Measurements from ENCODE around the gene AQP11. TPM values are rescaled to one million over a fixed set of nuclear protein-coding genes. Genes with fewer than 3 reads are reported as not detected.
"Not testable (repeated sequence)": the region's sequence is repeated elsewhere in the genome, so short reads cannot be mapped to it uniquely, and the experiment has no call there.

The AQP11 gene
- 0.78 TPM for total RNA-seq
- long read RNA-seq, partial matches to known transcripts, result 0 of 2 reads
- long read RNA-seq, other reads (novel, unspliced or antisense), result 0 of 2 reads

GRCh38 chr11:77589521-77590193 is at the start of gene AQP11:
TSS of gene AQP11 (plus strand) at chr11:77589953. CDS start at chr11:77589993, 40 bp downstream.
- DNase-seq (ENCODE audit: missing footprints) (peak; percentile 93), ATAC-seq (peak; percentile 97)
- intact Hi-C loops (cut with DNase I), result no loop called here

DNA sequence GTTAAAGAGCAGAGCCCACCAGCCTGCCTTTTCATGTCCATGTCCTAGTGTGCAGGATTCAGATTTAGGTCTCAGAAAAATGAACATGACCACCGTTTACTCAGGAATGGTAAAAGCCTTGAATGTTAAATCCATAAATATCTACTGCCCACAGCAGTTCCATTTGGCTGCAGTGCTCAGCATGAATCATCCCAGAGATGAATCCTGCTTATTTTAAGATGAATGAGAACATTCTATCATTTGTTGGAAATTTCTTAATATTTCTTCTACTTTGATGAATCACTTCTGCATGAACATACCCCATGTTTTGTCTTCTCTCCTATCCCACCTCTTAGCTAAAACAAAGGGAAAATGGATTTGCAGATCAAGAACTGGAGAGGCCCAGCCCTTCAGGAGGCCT is 47.5 kb upstream of the AQP11 start:
- intact Hi-C loops (cut with DNase I), result no loop called here
- DNase-seq (ENCODE audit: missing footprints) (no peak), ATAC-seq (no peak)

GRCh38 chr11:77547047-77547836 is 42.5 kb upstream of the AQP11 start:
- no peak for ATAC-seq
- intact Hi-C loops (cut with DNase I), result loop anchor here (5.0 kb wide), 2 partner anchors 350 to 420 kb away; partner anchors contain the start of gene MYO7A
- DNase-seq (ENCODE audit: missing footprints), result no peak

DNA sequence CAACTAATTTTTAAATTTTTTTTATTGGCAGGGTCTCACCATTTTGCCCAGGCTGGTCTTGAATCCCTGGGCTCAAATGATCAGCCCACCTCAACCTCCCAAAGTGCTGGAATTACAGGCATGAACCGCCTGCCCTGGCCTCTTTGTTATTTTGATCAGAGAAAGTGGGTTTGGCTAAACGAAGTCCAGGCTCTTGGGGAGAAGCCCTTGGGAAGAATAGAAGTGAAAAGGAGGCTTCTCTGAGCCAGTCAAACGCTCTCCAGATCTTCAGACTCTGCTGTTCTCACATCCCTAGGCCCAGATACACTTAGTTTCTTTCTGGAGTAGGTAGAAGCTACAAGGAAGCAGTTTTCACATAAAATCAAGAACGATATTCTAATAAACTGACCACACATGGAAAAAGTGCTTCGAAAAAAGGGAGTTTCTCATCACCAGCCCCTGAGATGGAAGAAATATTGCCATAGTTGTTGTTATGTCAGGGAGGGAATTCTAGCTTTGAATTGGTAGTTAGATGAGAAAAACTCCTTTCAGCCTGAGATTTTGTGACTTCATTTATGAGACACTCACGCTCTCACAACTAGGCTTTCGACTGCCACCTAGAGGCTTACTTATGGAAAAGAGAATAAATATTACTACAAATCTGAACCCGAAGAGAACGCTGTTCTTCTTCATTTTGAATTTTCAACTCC is 41.7 kb upstream of the AQP11 start:
- DNase-seq (ENCODE audit: missing footprints), result no peak
- ATAC-seq, result peak; percentile 46
- intact Hi-C loops (cut with DNase I), result loop anchor here (5.0 kb wide), 2 partner anchors 351 to 421 kb away; partner anchors contain the start of gene MYO7A

GRCh38 chr11:77548552-77549445 is 41.0 kb upstream of the AQP11 start:
- no peak for DNase-seq (ENCODE audit: missing footprints)
- intact Hi-C loops (cut with DNase I), result loop anchor here (5.0 kb wide), 2 partner anchors 351 to 421 kb away; partner anchors contain the start of gene MYO7A
- no peak for ATAC-seq

DNA sequence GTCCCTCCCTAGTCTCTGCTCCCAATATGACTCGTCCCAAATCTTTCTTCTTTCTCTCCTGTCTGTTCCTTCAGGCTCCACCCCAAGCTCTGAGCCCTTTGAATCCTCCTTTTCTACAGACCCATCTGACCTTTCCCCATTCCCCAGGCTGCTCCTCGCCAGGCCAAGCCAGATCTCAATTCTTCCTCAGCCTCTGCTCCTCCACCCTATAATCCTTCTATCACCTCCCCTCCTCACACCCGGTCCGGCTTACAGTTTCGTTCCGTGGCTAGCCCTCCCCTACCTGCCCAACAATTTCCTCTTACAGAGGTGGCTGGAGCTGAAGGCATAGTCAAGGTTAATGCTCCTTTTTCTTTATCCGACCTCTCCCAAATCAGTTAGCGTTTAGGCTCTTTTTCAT is 38.3 kb upstream of the AQP11 start:
- DNase-seq (ENCODE audit: missing footprints); intact Hi-C loops (cut with DNase I); ATAC-seq: not testable (repeated sequence)

GRCh38 chr11:77557553-77557952 is 32.2 kb upstream of the AQP11 start:
- intact Hi-C loops (cut with DNase I), result no loop called here
- ATAC-seq (no peak), DNase-seq (ENCODE audit: missing footprints) (no peak)

DNA sequence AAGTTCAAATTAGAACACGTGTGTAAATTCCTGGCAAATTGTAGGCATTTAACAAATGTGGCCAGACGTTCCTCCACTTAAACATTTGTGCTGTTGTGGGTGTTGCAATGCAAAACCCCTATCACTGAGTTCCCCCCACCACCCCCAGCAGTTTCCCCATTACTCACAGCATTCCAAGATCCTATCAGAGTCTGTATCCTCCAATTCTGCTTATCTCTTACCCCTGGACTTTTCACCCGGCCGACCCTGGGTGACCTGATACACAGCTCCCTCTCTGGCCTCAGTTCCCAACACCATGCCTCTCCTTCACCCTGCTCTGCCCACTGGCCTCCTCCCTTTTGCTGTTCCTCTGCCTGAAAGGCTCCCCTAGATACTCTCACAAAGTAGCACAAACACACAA is 31.4 kb upstream of the AQP11 start:
- DNase-seq (ENCODE audit: missing footprints), result no peak
- intact Hi-C loops (cut with DNase I), result no loop called here
- ATAC-seq, result no peak

DNA sequence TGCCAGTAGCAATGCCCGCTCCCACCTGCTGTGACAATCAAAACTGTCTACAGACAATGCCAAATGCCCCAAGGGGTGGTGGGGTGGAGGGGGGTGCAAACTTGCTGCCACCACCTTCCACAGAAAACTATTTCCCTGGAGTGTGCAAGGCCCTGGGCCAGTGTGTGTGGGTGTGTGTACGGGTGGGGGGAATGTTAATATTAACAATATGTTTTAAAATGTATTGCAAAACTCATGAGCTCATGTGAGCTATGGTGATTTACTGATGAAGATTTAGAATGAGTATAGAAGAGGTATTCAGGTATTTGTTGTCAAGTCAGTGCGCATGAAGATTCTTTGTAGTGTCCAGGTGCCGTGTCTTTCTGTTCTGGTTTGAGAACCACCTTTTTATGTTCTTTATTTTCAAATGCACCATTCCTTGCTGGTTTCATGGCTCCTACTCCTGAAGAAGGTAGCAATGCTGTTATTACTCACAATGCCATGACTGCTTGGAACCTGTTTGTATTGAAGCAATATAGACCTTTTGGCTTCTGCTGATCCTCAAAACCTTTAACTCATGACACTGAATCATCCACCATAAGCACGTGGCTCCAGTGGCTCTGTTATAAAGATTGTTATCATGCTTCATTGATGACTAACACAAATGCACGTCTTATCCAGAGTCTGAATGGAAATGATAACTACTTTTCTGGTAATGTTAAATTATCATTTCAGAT is 29.9 kb upstream of the AQP11 start:
- no peak for ATAC-seq
- no peak for DNase-seq (ENCODE audit: missing footprints)
- intact Hi-C loops (cut with DNase I), result no loop called here

- DNase-seq (ENCODE audit: missing footprints) (no peak), ATAC-seq (no peak)
- intact Hi-C loops (cut with DNase I), result no loop called here
Observed at GRCh38 chr11:77560605-77561004, 29.1 kb upstream of the AQP11 start.

DNA sequence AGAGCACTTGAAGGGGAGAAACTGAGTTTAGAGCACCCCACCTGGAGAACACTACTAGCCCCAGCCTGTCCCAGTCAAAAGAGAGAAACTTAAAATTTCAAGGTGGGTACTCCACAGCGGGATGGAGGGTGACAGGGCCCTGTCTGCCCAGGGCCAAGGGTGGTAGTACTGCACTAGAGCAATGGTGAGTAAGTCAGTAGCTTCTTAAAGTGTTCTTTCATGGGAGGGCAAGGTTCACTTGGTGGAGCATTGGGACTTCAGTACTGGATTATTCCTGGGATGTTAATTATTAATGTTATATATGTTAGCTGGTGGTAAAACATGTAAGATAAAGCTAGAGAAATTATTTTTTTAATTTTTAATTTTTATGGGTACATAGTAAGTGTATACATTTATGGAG is 28.5 kb upstream of the AQP11 start:
- ATAC-seq (no peak), DNase-seq (ENCODE audit: missing footprints) (no peak)
- intact Hi-C loops (cut with DNase I), result no loop called here

GRCh38 chr11:77568306-77568705 is 21.4 kb upstream of the AQP11 start:
- intact Hi-C loops (cut with DNase I), result no loop called here
- DNase-seq (ENCODE audit: missing footprints) (no peak), ATAC-seq (no peak)

GRCh38 chr11:77568916-77569675 is 20.7 kb upstream of the AQP11 start:
- intact Hi-C loops (cut with DNase I), result no loop called here
- ATAC-seq (no peak), DNase-seq (ENCODE audit: missing footprints) (no peak)

DNA sequence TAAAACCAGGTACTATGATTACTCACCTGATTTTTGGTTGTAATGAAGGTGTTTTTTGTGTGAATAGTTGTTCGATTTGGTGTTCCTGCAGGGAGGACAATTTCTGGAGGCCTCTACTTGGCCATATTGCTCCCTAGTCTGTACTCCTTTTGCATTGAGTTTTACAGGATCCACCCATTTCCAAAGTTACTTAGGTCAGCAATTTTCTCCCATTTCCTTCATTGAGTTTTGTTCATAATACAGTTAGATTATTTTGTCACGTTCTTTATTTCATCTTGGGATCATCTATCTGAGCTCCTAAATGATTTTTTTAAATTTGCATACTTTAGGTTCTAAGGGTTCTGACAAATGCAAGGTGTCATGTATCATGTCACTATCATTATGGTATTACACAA is 20.1 kb upstream of the AQP11 start:
- intact Hi-C loops (cut with DNase I), result no loop called here
- no peak for ATAC-seq
- no peak for DNase-seq (ENCODE audit: missing footprints)

- intact Hi-C loops (cut with DNase I); ATAC-seq; DNase-seq (ENCODE audit: missing footprints): not testable (repeated sequence)
Observed at GRCh38 chr11:77570896-77571295, 18.9 kb upstream of the AQP11 start.

DNA sequence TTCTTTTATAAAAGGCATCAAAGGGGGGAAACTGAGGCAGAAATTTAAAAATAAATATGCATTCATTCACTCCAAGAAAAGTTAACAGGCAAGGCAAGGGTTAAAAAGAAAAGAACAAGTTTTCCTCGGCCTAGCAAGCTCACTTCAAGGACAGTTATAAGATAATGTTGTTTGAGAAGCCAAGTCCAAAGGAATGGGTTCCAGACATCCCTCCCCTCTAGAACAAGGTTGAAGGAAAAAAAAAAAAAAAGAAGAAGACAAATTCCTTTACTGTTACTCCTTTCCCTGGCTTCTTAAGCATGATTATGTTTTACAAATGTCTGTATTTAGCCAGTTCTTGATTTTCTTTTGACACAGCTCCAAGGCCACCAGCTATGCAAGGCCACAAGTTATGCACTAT is 14.3 kb upstream of the AQP11 start:
- intact Hi-C loops (cut with DNase I); DNase-seq (ENCODE audit: missing footprints); ATAC-seq: not testable (repeated sequence)

GRCh38 chr11:77580712-77581337 is 8.9 kb upstream of the AQP11 start:
- intact Hi-C loops (cut with DNase I), result no loop called here
- ATAC-seq, result no peak
- DNase-seq (ENCODE audit: missing footprints), result no peak
